Immature natural killer cell (primary cell): Measurements from ENCODE around the gene HIPK2. TPM values are rescaled to one million over a fixed set of nuclear protein-coding genes. Genes with fewer than 3 reads are reported as not detected.
"Not testable (repeated sequence)": the region's sequence is repeated elsewhere in the genome, so short reads cannot be mapped to it uniquely, and the experiment has no call there.

Experiments used
- DNase-seq, 3 donors: peaks; one replicate each; pipeline ENCODE4 v3.0.0; 2022; ENCODE audit warnings: mixed read lengths in 1 of 3
- H3K27ac Mint-ChIP-seq, 6 donors: one replicate each; pipeline ENCODE4 v1.8.0; 2020; ENCODE audit warnings: mixed read lengths in 6 of 6, mild to moderate bottlenecking in 5 of 6, inconsistent platforms in 4 of 6, moderate library complexity in 3 of 6
- H3K27me3 Mint-ChIP-seq, 3 donors: one replicate each; pipeline ENCODE4 v1.8.0; 2020 to 2021; ENCODE audit warnings: low read depth in 3 of 3, mild to moderate bottlenecking in 3 of 3, mixed read lengths in 3 of 3, moderate library complexity in 3 of 3, inconsistent platforms in 1 of 3
- H3K36me3 Mint-ChIP-seq, 3 donors: one replicate each; pipeline ENCODE4 v1.8.0; 2020; ENCODE audit warnings: mixed read lengths in 3 of 3, inconsistent platforms in 2 of 3, mild to moderate bottlenecking in 2 of 3
- H3K4me1 Mint-ChIP-seq, 2 donors: one replicate each; pipeline ENCODE4 v1.8.0; 2020; ENCODE audit warnings: inconsistent platforms in 2 of 2, mild to moderate bottlenecking in 2 of 2, mixed read lengths in 2 of 2, moderate library complexity in 1 of 2
- H3K4me3 Mint-ChIP-seq, 5 donors: one replicate each; pipeline ENCODE4 v1.8.0; 2020; ENCODE audit warnings: mild to moderate bottlenecking in 5 of 5, mixed read lengths in 5 of 5, inconsistent platforms in 3 of 5, moderate library complexity in 3 of 5
- H3K9me3 Mint-ChIP-seq, 6 donors: one replicate each; pipeline ENCODE4 v1.8.0; 2020; ENCODE audit warnings: mild to moderate bottlenecking in 6 of 6, mixed read lengths in 6 of 6, inconsistent platforms in 4 of 6, moderate library complexity in 3 of 6
- polyA plus RNA-seq, 3 donors: library from polyadenylated mRNA; unstranded; fragments of 300-500 nt; fragmentation: Illumina TruSeq; gene quantifications; one replicate each; pipeline ENCODE4 v1.2.3, GENCODE V29; 2021

Gene HIPK2
- polyA plus RNA-seq, 3 donors from 2014 or later: 3.5 to 14.2 (median 3.7) TPM

- peak overlapping the region; percentile 54 to 91 (median 78) for H3K27ac Mint-ChIP-seq
- peaks cover 79 to 94% of the 10 kb centered on the region in 2 donors for H3K4me1 Mint-ChIP-seq
- peaks cover 0 to 5% (median 0%) of the 10 kb centered on the region in 3 donors for H3K27me3 Mint-ChIP-seq
Measured at GRCh38 chr7:139681812-139682135, 96.0 kb downstream of the HIPK2 start.

GRCh38 chr7:139681463-139681755 lies 96.4 kb downstream of the HIPK2 start:
- no peaks in the 10 kb centered on the region for H3K9me3 Mint-ChIP-seq
- H3K4me1 Mint-ChIP-seq: peaks cover 78 to 92% of the 10 kb centered on the region in 2 donors
- H3K4me3 Mint-ChIP-seq: peak overlapping the region; percentile 44 to 81 (median 63)
- peaks cover 0 to 5% (median 0%) of the 10 kb centered on the region in 3 donors for H3K27me3 Mint-ChIP-seq
- peaks cover 5 to 12% (median 7%) of the 10 kb centered on the region in 3 donors for H3K36me3 Mint-ChIP-seq
- no peak for DNase-seq
- peak overlapping the region; percentile 73 to 91 (median 80) for H3K27ac Mint-ChIP-seq

More at GRCh38 chr7:139681812-139682135, 96.0 kb downstream of the HIPK2 start:
- no peak for DNase-seq
- H3K9me3 Mint-ChIP-seq: no peaks in the 10 kb centered on the region
- peaks cover 9 to 16% (median 11%) of the 10 kb centered on the region in 3 donors for H3K36me3 Mint-ChIP-seq
- peak overlapping the region; percentile 44 to 81 (median 63) for H3K4me3 Mint-ChIP-seq

GRCh38 chr7:139680676-139681462 lies 96.9 kb downstream of the HIPK2 start:
- peaks cover 0 to 5% (median 0%) of the 10 kb centered on the region in 3 donors for H3K27me3 Mint-ChIP-seq
- H3K4me3 Mint-ChIP-seq: peak overlapping the region; percentile 59 to 81 (median 63)
- peak; percentile 49 to 64 (median 54) for DNase-seq
- peak overlapping the region; percentile 73 to 91 (median 80) for H3K27ac Mint-ChIP-seq
- H3K4me1 Mint-ChIP-seq: peaks cover 81 to 92% of the 10 kb centered on the region in 2 donors
- peaks cover 2 to 9% (median 4%) of the 10 kb centered on the region in 3 donors for H3K36me3 Mint-ChIP-seq
- H3K9me3 Mint-ChIP-seq: no peaks in the 10 kb centered on the region

GRCh38 chr7:139679731-139680594 lies 97.8 kb downstream of the HIPK2 start:
- H3K36me3 Mint-ChIP-seq: peaks cover 0 to 5% (median 0%) of the 10 kb centered on the region in 3 donors

GRCh38 chr7:139676390-139676789 lies 101.4 kb downstream of the HIPK2 start:
- no peaks in the 10 kb centered on the region for H3K9me3 Mint-ChIP-seq
- peaks cover 1 to 3% (median 2%) of the 10 kb centered on the region in 3 donors for H3K27me3 Mint-ChIP-seq
- H3K4me3 Mint-ChIP-seq: no peak overlapping the region
- H3K27ac Mint-ChIP-seq: peak overlapping the region; percentile 36 to 79 (median 60)
- peaks cover 0 to 3% (median 0%) of the 10 kb centered on the region in 3 donors for H3K36me3 Mint-ChIP-seq
- DNase-seq: no peak
- peaks cover 63 to 78% of the 10 kb centered on the region in 2 donors for H3K4me1 Mint-ChIP-seq

More at GRCh38 chr7:139679731-139680594, 97.8 kb downstream of the HIPK2 start:
- Mint-ChIP-seq H3K4me3 (peak overlapping the region; percentile 59 to 81 (median 63)), H3K9me3 (no peaks in the 10 kb centered on the region), H3K4me1 (peaks cover 87 to 97% of the 10 kb centered on the region in 2 donors), H3K27me3 (peaks cover 0 to 5% (median 0%) of the 10 kb centered on the region in 3 donors), H3K27ac (peak overlapping the region; percentile 73 to 91 (median 80))
- DNase-seq: no peak

GRCh38 chr7:139675127-139676125 lies 102.4 kb downstream of the HIPK2 start:
- Mint-ChIP-seq H3K4me3 (peak overlapping the region in 3 of 5 donors; percentile 0 to 38 (median 18)), H3K27me3 (peaks cover 1 to 3% (median 2%) of the 10 kb centered on the region in 3 donors), H3K4me1 (peaks cover 54 to 68% of the 10 kb centered on the region in 2 donors), H3K27ac (peak overlapping the region; percentile 47 to 79 (median 66)), H3K36me3 (peaks cover 0 to 3% (median 0%) of the 10 kb centered on the region in 3 donors), H3K9me3 (no peaks in the 10 kb centered on the region)
- no peak for DNase-seq

GRCh38 chr7:139674752-139675126 lies 103.1 kb downstream of the HIPK2 start:
- no peak for DNase-seq
- Mint-ChIP-seq H3K36me3 (peaks cover 0 to 3% (median 0%) of the 10 kb centered on the region in 3 donors), H3K27ac (peak overlapping the region in 5 of 6 donors; percentile 41 to 79 (median 64)), H3K4me3 (peak overlapping the region in 2 of 5 donors; percentile 4 to 15), H3K27me3 (peaks cover 1 to 3% (median 2%) of the 10 kb centered on the region in 3 donors), H3K9me3 (no peaks in the 10 kb centered on the region), H3K4me1 (peaks cover 52 to 67% of the 10 kb centered on the region in 2 donors)

GRCh38 chr7:139674341-139674740 lies 103.5 kb downstream of the HIPK2 start:
- H3K27ac Mint-ChIP-seq: peak overlapping the region in 4 of 6 donors; percentile 37 to 64 (median 45)
- H3K9me3 Mint-ChIP-seq: no peaks in the 10 kb centered on the region
- DNase-seq: no peak
- peaks cover 53 to 67% of the 10 kb centered on the region in 2 donors for H3K4me1 Mint-ChIP-seq
- H3K36me3 Mint-ChIP-seq: peaks cover 0 to 3% (median 0%) of the 10 kb centered on the region in 3 donors
- H3K4me3 Mint-ChIP-seq: no peak overlapping the region
- peaks cover 1 to 3% (median 2%) of the 10 kb centered on the region in 3 donors for H3K27me3 Mint-ChIP-seq

- Mint-ChIP-seq H3K27ac (peak overlapping the region in 1 of 6 donors; percentile 28), H3K27me3 (peaks cover 1 to 3% (median 2%) of the 10 kb centered on the region in 3 donors), H3K4me1 (peaks cover 53 to 67% of the 10 kb centered on the region in 2 donors), H3K36me3 (peaks cover 0 to 3% (median 0%) of the 10 kb centered on the region in 3 donors), H3K4me3 (no peak overlapping the region), H3K9me3 (no peaks in the 10 kb centered on the region)
- DNase-seq: no peak
Measured at GRCh38 chr7:139673762-139674161, 104.0 kb downstream of the HIPK2 start.

GRCh38 chr7:139673230-139673629 lies 104.6 kb downstream of the HIPK2 start:
- no peak for DNase-seq

GRCh38 chr7:139671967-139672366 lies 105.8 kb downstream of the HIPK2 start:
- H3K4me3 Mint-ChIP-seq: no peak overlapping the region
- peaks cover 43 to 57% of the 10 kb centered on the region in 2 donors for H3K4me1 Mint-ChIP-seq
- DNase-seq: no peak
- H3K9me3 Mint-ChIP-seq: no peaks in the 10 kb centered on the region
- H3K27me3 Mint-ChIP-seq: peaks cover 1 to 3% (median 2%) of the 10 kb centered on the region in 3 donors
- peak overlapping the region in 1 of 6 donors; percentile 69 for H3K27ac Mint-ChIP-seq
- peaks cover 0 to 3% (median 0%) of the 10 kb centered on the region in 3 donors for H3K36me3 Mint-ChIP-seq

More at GRCh38 chr7:139673230-139673629, 104.6 kb downstream of the HIPK2 start:
- Mint-ChIP-seq H3K27ac (peak overlapping the region; percentile 12 to 72 (median 38)), H3K4me3 (peak overlapping the region in 1 of 5 donors; percentile 53), H3K36me3 (peaks cover 0 to 3% (median 0%) of the 10 kb centered on the region in 3 donors), H3K9me3 (no peaks in the 10 kb centered on the region), H3K27me3 (peaks cover 1 to 3% (median 2%) of the 10 kb centered on the region in 3 donors), H3K4me1 (peaks cover 52 to 64% of the 10 kb centered on the region in 2 donors)

- not testable (repeated sequence) for DNase-seq, H3K9me3 Mint-ChIP-seq, H3K4me3 Mint-ChIP-seq, H3K27me3 Mint-ChIP-seq, H3K36me3 Mint-ChIP-seq
- Mint-ChIP-seq H3K4me1 (peaks cover 36 to 57% of the 10 kb centered on the region in 2 donors), H3K27ac (peak overlapping the region in 1 of 6 donors; percentile 35)
Measured at GRCh38 chr7:139670662-139671061, 107.1 kb downstream of the HIPK2 start.
